Adrenal gland (tissue), 12 donors: ENCODE data around the gene LTC4S. TPM values are rescaled to one million over a fixed set of nuclear protein-coding genes. Genes with fewer than 3 reads are reported as not detected.

ENCODE experiments used
- DNase-seq, 7 donors: peaks; one replicate each; pipeline ENCODE4 v3.0.0-alpha.2; 2019 to 2020
- H3K27ac ChIP-seq, 5 donors: fragments of 200-600 bp; sonication (generic) in 4 of 5; 1 replicate in 3 of 5; 2 replicates in 2 of 5; pipeline versions ENCODE4 v1.5.1 to v1.8.0; 2016 to 2020; ENCODE audit warnings: mild to moderate bottlenecking in 1 of 5
- H3K27me3 ChIP-seq: fragments of 200-600 bp; 2 replicates; pipeline ENCODE4 v1.8.0; 2021
- H3K36me3 ChIP-seq, 2 donors: fragments of 200-600 bp; replicated peaks in 1 of 2; 1 replicate in 1 of 2; 2 replicates in 1 of 2; pipeline versions ENCODE4 v1.5.1 to v1.8.0; 2018 to 2022
- H3K4me1 ChIP-seq, 2 donors: fragments of 200-600 bp; replicated peaks in 1 of 2; 1 replicate in 1 of 2; 2 replicates in 1 of 2; pipeline versions ENCODE4 v1.5.1 to v1.8.0; 2018 to 2021
- H3K4me3 ChIP-seq, 4 donors: fragments of 200-600 bp; sonication (generic) in 3 of 4; one replicate each; pipeline ENCODE4 v1.5.1; 2016 to 2018
- H3K9me3 ChIP-seq, 3 donors: fragments of 200-600 bp; sonication (generic) in 1 of 3; replicated peaks in 1 of 3; 1 replicate in 2 of 3; 2 replicates in 1 of 3; pipeline versions ENCODE4 v1.5.1 to v1.8.0; 2016 to 2021
- POLR2A ChIP-seq, 2 donors: fragments of 450-650 bp; IDR thresholded peaks; one replicate each; pipeline ENCODE4 v1.6.1; 2017; ENCODE audit warnings: antibody characterized with exemption in 2 of 2, mild to moderate bottlenecking in 2 of 2, moderate library complexity in 1 of 2
- WGBS, 4 donors: extraction: QIAGEN DNeasy Blood & Tissue Kit in 2 of 4; methylation state at CpG; one replicate each; pipeline versions ENCODE4 v1.1.5 to v1.1.7; 2013 to 2017; 5-methylcytosine and 5-hydroxymethylcytosine counted together
- intact Hi-C, 2 donors: fragments of 100-400 bp; cut with DNase I; formaldehyde crosslinking; loops; one replicate each; pipeline versions ENCODE4 v1.14.1 to v1.15.0; 2022 to 2023
- polyA plus RNA-seq, 3 donors: library from polyadenylated mRNA; stranded (reverse); fragments of 200-250 nt in 2 of 3; fragments of 350-450 nt in 1 of 3; fragmentation: Illumina TruSeq in 1 of 3; extraction: RNeasy Lipid Tissue Mini Kit (QIAGEN cat#74804) in 1 of 3; gene quantifications; one replicate each; pipeline ENCODE4 v1.2.3, GENCODE V29; 2013 to 2014
- total RNA-seq, 9 donors: library from RNA; depleted of rRNA in 4 of 9; stranded (reverse); fragments of >200 nt in 4 of 9; fragments of 120-200 nt in 1 of 9; fragmentation: NEBNext Ultra II Directional in 1 of 9; extraction: Animal tissue kit (Norgen Biotek cat#: 25700) in 1 of 9; gene quantifications; one replicate each; pipeline versions ENCODE4 v1.1.0 to v1.2.4, GENCODE V29; 2013 to 2023
- TF ChIP-seq, protein P1 (sequence below), 6 experiments: fragments of 450-650 bp in 4 of 6; fragments of 200-600 bp in 2 of 6; sonication (generic) in 1 of 6; IDR thresholded peaks; 1 replicate in 5 of 6; 2 replicates in 1 of 6; pipeline versions ENCODE4 v1.5.1 to v1.8.0; 2016 to 2021; ENCODE audit warnings: antibody characterized with exemption in 6 of 6, mild to moderate bottlenecking in 2 of 6, moderate library complexity in 1 of 6
- donor health status: healthy with polysubstance abuse.
- donor health status: Bipolar disorder and iron deficiency.
- donor health status: DM: yes; HTN: yes; CAD: no.
- donor health status: DM: no; HTN: no; CAD: no.
- donor health status: DM: no; HTN: no; CAD: no.
- donor health status: DM: yes; HTN: yes; CAD: no.

Gene LTC4S
- total and polyA plus RNA-seq, 12 donors = 4.8 to 205 (median 24.1) TPM; not detected in 1

DNA sequence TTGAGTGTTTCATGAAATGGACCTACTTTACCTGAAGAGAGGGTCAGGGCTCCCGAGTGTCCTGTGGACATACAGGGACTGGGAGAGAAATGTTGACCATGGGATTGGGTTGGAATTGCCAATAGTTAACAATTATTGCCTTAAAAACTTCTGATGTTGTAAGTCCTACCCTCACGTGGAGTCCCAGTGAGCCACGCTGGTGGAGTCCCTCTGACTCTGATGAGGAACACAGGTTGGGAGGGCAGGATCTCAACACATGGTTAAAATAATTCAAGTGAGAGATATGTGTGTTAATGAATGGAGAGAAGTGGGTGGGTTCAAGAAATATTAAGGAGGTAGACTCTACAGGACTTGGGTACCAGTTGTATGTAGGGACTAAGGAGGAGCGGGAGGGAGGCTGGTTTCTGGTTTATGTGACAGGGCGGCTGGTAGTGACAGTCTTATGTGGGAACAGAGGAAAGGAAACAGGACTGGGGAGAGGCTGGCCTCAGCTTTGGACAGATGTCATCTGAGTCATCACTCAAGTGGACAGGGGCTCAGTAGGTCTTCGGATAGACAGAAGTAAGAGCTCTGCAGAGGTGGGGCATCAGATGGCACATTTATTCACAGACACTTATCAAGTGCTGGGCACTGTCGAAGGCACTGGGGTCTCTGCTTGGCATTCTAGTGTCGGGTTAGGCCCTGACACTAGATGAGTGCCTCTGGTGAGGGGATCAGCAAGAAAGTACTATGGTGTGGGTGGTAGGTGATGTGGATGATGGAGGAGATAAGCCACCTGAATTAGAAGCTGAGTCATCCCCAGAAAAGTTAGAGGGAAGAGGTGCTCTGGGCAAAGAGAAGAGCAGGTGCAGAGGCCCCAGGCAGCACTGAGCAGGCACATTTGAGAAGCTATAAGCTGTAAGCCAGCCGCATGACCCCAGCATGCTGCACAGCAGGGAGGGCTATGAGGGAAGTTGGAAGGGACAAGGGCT lies 33.9 kb upstream of the LTC4S start:
- H3K4me1 ChIP-seq = peaks cover 32 to 73% of the 10 kb centered on the region in 2 donors
- WGBS, 4 donors = 76 to 79% (median 78%) methylated on average over 9 of the region's 9 CpGs
- H3K36me3 ChIP-seq = no peaks in the 10 kb centered on the region
- intact Hi-C loops = loop anchor here in 1 of 2 donors (5.0 kb wide), 1 partner anchor 37 kb away; no protein-coding TSS in a partner anchor
- peak overlapping the region in 2 of 5 donors; percentile 4 to 50 for H3K27ac ChIP-seq
- no peak for DNase-seq
- H3K27me3 ChIP-seq = no peaks in the 10 kb centered on the region
- H3K9me3 ChIP-seq = no peaks in the 10 kb centered on the region
- TF ChIP-seq POLR2A (IDR thresholded peaks at IDR 0.05) = no peak
- TF ChIP-seq, protein P1, sequence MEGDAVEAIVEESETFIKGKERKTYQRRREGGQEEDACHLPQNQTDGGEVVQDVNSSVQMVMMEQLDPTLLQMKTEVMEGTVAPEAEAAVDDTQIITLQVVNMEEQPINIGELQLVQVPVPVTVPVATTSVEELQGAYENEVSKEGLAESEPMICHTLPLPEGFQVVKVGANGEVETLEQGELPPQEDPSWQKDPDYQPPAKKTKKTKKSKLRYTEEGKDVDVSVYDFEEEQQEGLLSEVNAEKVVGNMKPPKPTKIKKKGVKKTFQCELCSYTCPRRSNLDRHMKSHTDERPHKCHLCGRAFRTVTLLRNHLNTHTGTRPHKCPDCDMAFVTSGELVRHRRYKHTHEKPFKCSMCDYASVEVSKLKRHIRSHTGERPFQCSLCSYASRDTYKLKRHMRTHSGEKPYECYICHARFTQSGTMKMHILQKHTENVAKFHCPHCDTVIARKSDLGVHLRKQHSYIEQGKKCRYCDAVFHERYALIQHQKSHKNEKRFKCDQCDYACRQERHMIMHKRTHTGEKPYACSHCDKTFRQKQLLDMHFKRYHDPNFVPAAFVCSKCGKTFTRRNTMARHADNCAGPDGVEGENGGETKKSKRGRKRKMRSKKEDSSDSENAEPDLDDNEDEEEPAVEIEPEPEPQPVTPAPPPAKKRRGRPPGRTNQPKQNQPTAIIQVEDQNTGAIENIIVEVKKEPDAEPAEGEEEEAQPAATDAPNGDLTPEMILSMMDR (IDR thresholded peaks at IDR 0.05) = no peak
- no peak overlapping the region for H3K4me3 ChIP-seq

DNA sequence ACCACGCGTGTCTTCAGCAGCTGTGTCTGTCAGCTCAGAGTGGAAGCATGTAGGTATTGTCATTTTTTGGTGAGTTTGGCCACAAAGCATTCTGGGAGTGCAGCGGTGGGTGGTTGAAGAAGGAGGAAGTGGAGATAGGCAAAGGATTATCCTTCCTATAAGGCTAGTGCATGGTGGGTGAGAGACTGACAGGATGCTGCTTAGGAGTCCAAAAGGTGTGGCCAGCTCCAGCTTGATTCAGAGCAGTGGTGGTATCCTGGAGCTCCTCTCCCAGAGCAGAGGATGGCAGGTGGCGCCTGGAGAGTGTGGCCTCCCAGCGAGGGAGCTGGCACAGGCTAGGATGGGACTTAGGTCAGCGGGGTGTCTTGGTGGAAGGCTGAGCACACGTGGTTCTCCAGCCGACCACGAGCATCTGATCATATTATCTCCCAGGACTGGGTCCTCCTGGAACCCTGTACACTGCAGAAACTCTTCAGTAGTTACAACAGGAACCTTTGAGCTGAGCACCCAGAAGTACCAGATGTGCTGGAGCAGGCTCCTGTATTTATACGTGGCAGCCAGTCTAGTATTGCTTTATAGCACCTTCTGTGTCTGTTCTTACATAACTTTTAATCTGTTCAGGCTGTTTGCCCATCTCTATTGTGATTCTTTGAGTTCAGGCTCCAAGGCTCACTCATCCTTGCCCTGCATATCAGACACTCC lies 31.6 kb upstream of the LTC4S start:
- H3K4me3 ChIP-seq = no peak overlapping the region
- H3K4me1 ChIP-seq = peaks cover 46 to 85% of the 10 kb centered on the region in 2 donors
- peaks cover 0 to 18% of the 10 kb centered on the region in 2 donors for H3K36me3 ChIP-seq
- H3K27me3 ChIP-seq = no peaks in the 10 kb centered on the region
- 35 to 49% (median 37%) methylated on average over 7 to 10 of the region's 10 CpGs for WGBS, 4 donors
- H3K27ac ChIP-seq = peak overlapping the region in 4 of 5 donors; percentile 16 to 86 (median 70)
- intact Hi-C loops = loop anchor here in 1 of 2 donors (5.0 kb wide), 1 partner anchor 35 kb away; no protein-coding TSS in a partner anchor
- DNase-seq = peak in 4 of 7 donors; percentile 32 to 62 (median 50)
- H3K9me3 ChIP-seq = no peaks in the 10 kb centered on the region
- TF ChIP-seq, protein P1 (IDR thresholded peaks at IDR 0.05) = no peak
- TF ChIP-seq POLR2A (IDR thresholded peaks at IDR 0.05) = peak in 1 of 2 donors; percentile 22

DNA sequence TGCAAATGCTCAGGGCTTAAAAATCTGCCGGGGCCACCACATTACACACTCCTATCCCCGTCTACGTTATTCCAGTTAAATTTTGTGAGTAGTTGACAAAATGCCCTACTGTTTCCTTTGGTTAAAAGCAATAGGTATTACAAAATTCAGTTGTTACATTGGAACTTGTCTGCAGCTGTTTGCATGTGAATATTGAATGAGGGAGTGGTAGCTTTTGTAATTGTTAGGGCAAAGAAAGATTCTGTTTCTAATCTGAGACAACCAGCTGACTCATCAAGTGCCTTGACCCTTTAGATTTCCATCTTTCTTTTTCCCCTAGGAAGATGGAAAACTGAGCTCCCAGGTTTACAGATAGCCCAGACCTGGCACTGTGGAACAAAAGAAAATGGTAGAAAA lies 31.0 kb upstream of the LTC4S start:
- peak overlapping the region in 4 of 5 donors; percentile 16 to 86 (median 70) for H3K27ac ChIP-seq
- intact Hi-C loops = loop anchor here in 1 of 2 donors (5.0 kb wide), 1 partner anchor 35 kb away; no protein-coding TSS in a partner anchor
- H3K9me3 ChIP-seq = no peaks in the 10 kb centered on the region
- H3K27me3 ChIP-seq = no peaks in the 10 kb centered on the region
- H3K4me3 ChIP-seq = no peak overlapping the region
- H3K36me3 ChIP-seq = peaks cover 0 to 19% of the 10 kb centered on the region in 2 donors
- TF ChIP-seq, protein P1 (IDR thresholded peaks at IDR 0.05) = no peak
- TF ChIP-seq POLR2A (IDR thresholded peaks at IDR 0.05) = peak in 1 of 2 donors; percentile 18
- H3K4me1 ChIP-seq = peaks cover 46 to 83% of the 10 kb centered on the region in 2 donors
- DNase-seq = no peak
- WGBS, 4 donors = 14 to 22% (median 19%) methylated on average over 3 of the region's 3 CpGs
